IPS-18c (cell line): ENCODE results near the gene PCDH10.

Experiments
- H3K4me3 ChIP-seq: 2 replicates; pipeline ENCODE4 v1.7.0; 2013; ENCODE audit warnings: low read depth, mild to moderate bottlenecking, low read length, moderate library complexity; ENCODE audit not compliant: insufficient read depth
- H3K9me3 ChIP-seq: one replicate; pipeline ENCODE4 v1.6.1; 2013; ENCODE audit warnings: mild to moderate bottlenecking, low read length, moderate library complexity; ENCODE audit not compliant: control insufficient read depth, insufficient read depth

PCDH10 gene

DNA sequence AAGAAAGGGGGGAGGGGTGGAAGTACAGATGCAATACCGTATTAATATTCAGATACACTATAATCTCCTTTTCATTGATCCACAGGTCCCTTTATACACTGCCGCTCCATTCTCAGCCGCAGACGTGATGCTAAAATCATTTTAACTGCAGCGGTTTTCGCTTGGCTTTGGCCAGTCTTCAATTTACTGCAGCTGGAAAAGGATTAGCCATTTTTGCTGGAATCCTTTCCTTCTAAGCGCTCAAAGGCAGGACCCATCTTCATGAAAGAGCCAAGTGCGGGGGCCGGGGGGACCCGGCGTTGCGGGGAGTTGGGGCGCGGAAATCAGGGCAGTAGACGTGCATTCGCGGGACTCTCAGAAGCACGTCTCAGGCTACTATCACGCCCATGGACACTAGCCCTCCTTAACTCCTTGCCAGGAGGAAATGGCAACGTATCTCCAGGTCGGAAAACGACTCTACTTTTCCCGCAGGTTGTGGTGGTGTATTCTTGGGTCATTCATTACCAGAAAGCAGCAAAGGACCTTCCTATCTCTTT, 1.7 kb upstream of the PCDH10 start:
- peak overlapping the region; percentile 53 for H3K4me3 ChIP-seq

DNA sequence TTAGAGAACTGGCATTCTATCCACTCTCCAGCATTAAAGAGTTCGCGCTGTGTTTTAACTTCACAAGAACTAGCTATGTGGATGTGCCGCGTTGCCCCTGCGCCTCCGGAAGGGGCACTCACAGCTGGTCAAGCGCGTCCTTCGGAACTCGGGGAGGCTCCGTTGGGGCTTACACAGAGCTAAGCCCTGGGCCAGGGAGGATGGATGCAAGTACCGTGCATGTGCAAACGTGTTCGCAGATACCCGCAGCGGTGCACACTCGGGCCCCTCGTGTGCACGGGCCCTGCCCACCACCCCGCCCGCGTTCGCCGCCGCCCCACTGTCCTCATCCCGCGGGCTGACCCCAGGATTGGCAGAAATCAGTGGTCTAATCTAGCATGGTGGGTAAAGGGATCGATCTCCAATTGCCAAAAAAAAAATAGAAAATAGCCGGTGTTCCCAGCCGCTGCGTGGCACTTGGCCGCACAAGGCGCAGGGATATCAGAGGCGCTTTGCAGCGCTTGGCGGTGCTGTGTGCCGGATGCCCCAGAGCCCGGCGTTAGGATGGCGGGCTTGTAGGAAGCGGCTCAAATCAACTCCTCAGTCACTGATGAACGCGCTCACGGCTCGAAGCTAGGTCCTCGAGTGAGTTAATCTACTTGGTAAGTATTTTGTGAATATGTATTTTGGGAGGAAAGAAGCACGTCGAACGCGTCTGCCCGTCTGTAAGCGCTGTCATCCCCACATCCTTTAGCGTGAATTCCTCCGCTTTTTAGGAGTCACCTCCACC, 989 bp upstream of the PCDH10 start:
- peak overlapping the region; percentile 53 for H3K4me3 ChIP-seq

More for the DNA sequence above, 1.7 kb upstream of the PCDH10 start:
- H3K9me3 ChIP-seq: no peaks in the 10 kb centered on the region

DNA sequence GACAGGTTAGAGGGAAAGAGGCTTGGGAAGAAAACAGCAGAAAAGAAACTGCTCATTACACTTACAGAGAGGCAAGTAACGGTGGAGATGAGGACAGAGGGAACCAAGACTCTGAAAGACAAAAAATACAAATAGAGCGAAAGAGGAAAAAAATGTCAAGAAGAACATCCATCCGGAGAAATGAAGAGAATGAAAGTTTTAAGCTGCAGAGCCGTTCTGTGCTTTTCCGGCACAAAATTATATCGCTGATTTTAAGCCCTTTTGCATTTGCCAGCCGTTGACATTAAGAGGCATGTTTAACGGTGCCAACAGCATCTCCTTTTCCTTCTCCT, 236 bp downstream of the PCDH10 start:
- H3K9me3 ChIP-seq: no peaks in the 10 kb centered on the region
- H3K4me3 ChIP-seq: peak overlapping the region; percentile 72

More for the DNA sequence above, 989 bp upstream of the PCDH10 start:
- H3K9me3 ChIP-seq: no peaks in the 10 kb centered on the region

DNA sequence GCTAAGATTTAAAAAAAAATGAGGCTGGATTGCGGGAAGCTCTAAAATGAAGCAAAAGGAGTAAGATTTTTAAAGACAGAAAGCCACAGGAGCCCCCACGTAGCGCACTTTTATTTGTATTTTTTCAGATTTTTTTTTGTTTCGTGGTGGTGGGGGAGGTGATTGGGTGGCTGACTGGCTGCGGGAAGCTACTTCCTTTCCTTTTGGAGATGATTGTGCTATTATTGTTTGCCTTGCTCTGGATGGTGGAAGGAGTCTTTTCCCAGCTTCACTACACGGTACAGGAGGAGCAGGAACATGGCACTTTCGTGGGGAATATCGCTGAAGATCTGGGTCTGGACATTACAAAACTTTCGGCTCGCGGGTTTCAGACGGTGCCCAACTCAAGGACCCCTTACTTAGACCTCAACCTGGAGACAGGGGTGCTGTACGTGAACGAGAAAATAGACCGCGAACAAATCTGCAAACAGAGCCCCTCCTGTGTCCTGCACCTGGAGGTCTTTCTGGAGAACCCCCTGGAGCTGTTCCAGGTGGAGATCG, 908 bp downstream of the PCDH10 start:
- peak overlapping the region; percentile 72 for H3K4me3 ChIP-seq
- no peaks in the 10 kb centered on the region for H3K9me3 ChIP-seq

DNA sequence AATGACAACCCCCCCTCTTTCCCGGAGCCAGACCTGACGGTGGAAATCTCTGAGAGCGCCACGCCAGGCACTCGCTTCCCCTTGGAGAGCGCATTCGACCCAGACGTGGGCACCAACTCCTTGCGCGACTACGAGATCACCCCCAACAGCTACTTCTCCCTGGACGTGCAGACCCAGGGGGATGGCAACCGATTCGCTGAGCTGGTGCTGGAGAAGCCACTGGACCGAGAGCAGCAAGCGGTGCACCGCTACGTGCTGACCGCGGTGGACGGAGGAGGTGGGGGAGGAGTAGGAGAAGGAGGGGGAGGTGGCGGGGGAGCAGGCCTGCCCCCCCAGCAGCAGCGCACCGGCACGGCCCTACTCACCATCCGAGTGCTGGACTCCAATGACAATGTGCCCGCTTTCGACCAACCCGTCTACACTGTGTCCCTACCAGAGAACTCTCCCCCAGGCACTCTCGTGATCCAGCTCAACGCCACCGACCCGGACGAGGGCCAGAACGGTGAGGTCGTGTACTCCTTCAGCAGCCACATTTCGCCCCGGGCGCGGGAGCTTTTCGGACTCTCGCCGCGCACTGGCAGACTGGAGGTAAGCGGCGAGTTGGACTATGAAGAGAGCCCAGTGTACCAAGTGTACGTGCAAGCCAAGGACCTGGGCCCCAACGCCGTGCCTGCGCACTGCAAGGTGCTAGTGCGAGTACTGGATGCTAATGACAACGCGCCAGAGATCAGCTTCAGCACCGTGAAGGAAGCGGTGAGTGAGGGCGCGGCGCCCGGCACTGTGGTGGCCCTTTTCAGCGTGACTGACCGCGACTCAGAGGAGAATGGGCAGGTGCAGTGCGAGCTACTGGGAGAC, 1.6 kb downstream of the PCDH10 start:
- Histone ChIP-seq H3K4me3 (peak overlapping the region; percentile 72), H3K9me3 (no peaks in the 10 kb centered on the region)

DNA sequence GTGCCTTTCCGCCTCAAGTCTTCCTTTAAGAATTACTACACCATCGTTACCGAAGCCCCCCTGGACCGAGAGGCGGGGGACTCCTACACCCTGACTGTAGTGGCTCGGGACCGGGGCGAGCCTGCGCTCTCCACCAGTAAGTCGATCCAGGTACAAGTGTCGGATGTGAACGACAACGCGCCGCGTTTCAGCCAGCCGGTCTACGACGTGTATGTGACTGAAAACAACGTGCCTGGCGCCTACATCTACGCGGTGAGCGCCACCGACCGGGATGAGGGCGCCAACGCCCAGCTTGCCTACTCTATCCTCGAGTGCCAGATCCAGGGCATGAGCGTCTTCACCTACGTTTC, 2.2 kb downstream of the PCDH10 start:
- H3K9me3 ChIP-seq: no peaks in the 10 kb centered on the region
- H3K4me3 ChIP-seq: peak overlapping the region; percentile 72

DNA sequence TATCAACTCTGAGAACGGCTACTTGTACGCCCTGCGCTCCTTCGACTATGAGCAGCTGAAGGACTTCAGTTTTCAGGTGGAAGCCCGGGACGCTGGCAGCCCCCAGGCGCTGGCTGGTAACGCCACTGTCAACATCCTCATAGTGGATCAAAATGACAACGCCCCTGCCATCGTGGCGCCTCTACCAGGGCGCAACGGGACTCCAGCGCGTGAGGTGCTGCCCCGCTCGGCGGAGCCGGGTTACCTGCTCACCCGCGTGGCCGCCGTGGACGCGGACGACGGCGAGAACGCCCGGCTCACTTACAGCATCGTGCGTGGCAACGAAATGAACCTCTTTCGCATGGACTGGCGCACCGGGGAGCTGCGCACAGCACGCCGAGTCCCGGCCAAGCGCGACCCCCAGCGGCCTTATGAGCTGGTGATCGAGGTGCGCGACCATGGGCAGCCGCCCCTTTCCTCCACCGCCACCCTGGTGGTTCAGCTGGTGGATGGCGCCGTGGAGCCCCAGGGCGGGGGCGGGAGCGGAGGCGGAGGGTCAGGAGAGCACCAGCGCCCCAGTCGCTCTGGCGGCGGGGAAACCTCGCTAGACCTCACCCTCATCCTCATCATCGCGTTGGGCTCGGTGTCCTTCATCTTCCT, 2.7 kb downstream of the PCDH10 start:
- H3K4me3 ChIP-seq: peak overlapping the region; percentile 72

DNA sequence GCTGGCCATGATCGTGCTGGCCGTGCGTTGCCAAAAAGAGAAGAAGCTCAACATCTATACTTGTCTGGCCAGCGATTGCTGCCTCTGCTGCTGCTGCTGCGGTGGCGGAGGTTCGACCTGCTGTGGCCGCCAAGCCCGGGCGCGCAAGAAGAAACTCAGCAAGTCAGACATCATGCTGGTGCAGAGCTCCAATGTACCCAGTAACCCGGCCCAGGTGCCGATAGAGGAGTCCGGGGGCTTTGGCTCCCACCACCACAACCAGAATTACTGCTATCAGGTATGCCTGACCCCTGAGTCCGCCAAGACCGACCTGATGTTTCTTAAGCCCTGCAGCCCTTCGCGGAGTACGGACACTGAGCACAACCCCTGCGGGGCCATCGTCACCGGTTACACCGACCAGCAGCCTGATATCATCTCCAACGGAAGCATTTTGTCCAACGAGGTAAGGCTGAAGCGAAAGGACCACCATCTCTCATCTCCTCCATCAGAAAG, 3.3 kb downstream of the PCDH10 start:
- Histone ChIP-seq H3K9me3 (no peaks in the 10 kb centered on the region), H3K4me3 (peak overlapping the region; percentile 72)

More for the DNA sequence above, 2.7 kb downstream of the PCDH10 start:
- H3K9me3 ChIP-seq: no peaks in the 10 kb centered on the region

DNA sequence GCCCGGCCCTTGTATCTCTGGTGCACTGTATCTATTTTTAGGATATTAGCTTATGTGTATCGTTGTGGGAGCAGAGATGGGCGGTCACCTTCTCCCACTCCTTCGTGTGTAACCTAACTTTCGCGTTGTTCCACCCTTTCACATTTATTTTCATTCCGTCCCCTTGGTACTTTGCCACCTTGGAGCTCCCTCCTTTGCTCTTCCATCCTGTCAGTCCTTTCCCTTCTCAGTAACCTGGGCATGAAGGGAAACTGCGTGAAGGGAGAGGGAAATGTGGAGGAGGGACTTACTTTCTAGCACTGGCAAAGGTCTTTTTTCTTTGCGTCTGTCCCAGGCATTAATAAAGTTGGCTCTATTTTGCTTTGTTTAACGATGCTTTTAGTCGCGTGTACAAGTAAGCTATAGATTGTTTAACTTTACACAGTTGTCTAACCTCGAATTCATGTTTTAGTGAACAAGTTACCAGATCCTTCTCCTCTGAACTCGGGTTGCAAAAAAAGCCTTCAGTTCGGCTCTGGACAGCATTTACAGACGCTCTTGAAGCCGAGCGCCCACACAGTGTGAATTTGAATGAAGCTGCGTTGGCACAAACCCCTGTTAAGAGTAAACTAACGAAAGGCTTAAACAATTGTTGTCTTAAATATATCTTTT, 3.9 kb downstream of the PCDH10 start:
- H3K9me3 ChIP-seq: no peaks in the 10 kb centered on the region

DNA sequence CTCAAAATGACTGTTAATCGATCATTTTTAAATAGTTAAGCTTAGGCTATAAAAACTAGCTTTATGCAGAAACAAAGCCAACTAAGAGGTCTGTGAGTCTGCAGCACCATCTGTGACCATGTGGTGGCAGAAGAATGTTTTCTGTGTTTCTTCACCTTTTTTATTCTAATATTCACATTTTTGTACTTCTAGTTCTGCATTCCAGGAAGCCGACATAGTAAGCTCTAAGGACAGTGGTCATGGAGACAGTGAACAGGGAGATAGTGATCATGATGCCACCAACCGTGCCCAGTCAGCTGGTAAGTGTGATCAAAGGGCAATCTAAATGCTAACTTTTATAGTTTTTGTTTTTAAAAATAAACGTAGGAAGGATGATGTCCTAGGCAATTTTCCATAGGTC, 5.6 kb downstream of the PCDH10 start:
- H3K4me3 ChIP-seq: no peak overlapping the region
- H3K9me3 ChIP-seq: no peaks in the 10 kb centered on the region

More for the DNA sequence above, 3.9 kb downstream of the PCDH10 start:
- peak overlapping the region; percentile 72 for H3K4me3 ChIP-seq

DNA sequence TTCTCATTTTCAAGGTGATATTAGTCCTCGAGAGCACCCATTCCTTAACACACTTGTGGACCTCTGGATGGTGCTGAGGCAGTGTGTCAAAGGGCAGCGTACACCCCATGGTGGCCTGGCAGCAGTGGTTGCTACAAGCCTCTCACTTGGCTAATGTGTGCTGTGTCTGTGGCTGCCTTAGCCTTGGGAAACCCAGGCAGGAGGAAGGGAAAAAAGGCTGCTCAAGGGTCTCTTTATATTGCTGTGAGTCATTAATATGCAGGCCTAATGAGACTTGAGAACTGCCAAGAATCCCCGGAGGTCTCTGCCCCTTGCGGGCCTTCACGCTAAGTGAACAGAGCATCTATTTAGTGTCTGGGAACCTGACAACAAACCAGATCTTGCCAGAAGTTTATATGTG, 7.0 kb downstream of the PCDH10 start:
- Histone ChIP-seq H3K9me3 (no peaks in the 10 kb centered on the region), H3K4me3 (no peak overlapping the region)

DNA sequence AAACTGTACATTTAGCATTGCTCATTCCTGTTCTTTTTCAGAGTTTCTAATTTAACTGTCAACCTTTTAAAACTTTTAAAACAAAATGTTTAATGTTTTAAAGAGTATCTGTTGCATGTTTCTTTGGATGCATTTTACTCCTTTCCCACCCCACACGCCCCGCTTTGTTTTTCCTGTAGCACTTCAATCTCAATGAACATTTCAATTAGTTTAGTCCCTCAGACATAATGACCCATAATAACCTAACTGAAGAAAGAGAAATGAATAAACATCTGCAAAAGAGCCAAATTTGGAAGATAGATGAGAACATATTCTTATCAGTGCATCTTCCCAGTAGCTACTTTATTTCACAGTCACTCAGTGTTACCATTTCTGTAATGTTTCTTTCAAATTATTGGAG, 7.5 kb downstream of the PCDH10 start:
- Histone ChIP-seq H3K4me3 (no peak overlapping the region), H3K9me3 (no peaks in the 10 kb centered on the region)

DNA sequence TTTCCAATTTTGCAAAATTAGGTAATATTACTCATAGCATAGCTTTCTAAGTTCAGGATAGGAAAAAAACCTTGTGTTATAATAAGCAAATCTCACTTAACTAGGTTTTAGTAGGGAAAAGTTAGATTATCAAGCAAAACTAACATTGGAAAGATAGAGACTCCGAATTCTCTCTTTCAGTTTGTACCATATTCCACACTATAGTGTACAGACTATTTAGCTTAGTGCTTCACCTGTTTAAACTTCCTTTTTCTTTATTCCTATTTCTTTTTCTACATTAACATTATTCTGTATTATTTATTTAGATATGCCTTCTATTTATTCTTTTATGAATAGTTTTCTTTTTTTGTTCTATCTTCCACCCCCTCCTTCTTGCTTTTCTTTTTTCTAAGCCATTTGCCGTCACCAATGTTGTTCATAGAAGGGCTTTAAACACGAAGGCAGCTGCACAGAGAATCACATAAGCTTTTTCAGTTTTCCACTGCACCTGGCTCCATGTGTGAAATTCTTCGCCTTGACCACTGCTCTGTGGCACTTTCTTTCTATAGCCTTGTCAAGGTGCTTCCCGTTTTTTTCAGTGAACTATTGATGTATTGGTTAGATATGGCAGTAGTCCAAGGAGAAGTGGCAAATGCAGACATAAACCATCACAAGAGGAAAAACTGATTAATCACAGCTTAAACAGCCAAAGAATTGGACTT, 8.5 kb downstream of the PCDH10 start:
- H3K4me3 ChIP-seq: no peak overlapping the region
- H3K9me3 ChIP-seq: no peaks in the 10 kb centered on the region

DNA sequence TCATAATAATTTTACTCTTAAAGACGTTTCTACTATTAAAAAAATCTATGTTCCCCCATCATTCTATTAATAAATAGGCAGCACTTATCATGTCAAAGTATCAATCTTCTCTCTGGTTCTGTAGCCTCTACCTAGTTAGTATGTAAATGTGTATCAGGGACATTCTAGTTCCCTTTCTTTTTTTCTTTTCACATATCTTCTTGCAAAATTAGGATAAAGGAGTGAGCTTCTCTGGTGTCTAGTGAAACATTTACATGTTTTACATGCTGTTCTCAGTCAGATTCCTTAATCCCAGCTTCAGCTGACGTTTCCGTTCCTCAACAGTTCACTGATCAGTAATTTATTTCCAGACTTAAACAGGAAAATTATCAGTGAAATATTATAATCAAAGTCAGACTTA, 11.8 kb downstream of the PCDH10 start:
- H3K4me3 ChIP-seq: no peak overlapping the region
- H3K9me3 ChIP-seq: no peaks in the 10 kb centered on the region

DNA sequence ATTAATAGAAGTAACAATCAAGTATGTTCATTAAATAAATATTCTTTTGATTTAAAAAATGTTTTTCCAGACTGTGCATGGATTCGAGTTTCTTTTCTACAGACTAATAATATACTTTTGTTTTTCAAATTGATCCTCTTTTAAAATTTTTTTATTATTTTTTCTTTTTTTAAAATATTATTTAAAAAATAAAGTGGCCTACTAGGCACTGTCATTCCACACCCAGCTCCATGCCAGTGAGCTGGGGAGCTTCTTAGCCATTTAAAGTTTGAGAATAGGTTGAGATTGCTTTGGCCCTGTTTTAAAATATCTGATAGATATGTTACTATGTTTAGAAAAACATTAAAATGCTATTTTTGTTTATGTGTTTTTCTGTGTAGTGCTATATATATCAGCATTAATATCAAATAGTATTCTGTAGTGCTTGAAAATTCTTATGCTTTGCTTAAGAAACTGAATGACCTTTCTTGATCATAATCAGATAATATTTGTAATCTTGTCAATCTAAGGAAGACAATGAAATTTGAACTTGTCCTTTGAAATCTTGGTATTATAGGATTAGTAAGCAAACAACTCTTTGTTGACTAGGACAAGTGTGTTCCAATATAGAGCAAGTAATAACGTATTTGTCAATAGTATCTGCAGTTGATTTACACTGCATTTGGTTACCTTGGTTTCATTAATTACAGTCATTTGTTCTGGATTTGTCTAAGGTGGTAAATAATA, 12.6 kb downstream of the PCDH10 start:
- Histone ChIP-seq H3K9me3 (no peaks in the 10 kb centered on the region), H3K4me3 (no peak overlapping the region)

DNA sequence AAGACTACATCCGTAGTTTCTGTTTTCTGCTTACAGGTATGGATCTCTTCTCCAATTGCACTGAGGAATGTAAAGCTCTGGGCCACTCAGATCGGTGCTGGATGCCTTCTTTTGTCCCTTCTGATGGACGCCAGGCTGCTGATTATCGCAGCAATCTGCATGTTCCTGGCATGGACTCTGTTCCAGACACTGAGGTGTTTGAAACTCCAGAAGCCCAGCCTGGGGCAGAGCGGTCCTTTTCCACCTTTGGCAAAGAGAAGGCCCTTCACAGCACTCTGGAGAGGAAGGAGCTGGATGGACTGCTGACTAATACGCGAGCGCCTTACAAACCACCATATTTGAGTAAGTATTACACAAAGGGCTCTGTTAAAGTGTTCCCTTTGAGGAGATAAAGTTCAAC, 13.8 kb downstream of the PCDH10 start:
- no peaks in the 10 kb centered on the region for H3K9me3 ChIP-seq
- H3K4me3 ChIP-seq: no peak overlapping the region
